Measurements from ENCODE around the gene PSMD3. TPM values are rescaled to one million over a fixed set of nuclear protein-coding genes. Genes with fewer than 3 reads are reported as not detected.
A peak's percentile ranks its signal among the peaks of the same experiment; 100 is the strongest.

PSMD3 gene
- total RNA-seq, 2 donors from 2014 or later: 95.5 to 103 TPM

- no peak overlapping the region for H3K27ac Mint-ChIP-seq
- no peak overlapping the region for H3K4me3 Mint-ChIP-seq
- ATAC-seq (replicated peaks in 1 of 2): no peak
Measured at GRCh38 chr17:39949028-39949427, 31.6 kb upstream of the PSMD3 start.

GRCh38 chr17:39950871-39951348 lies 29.7 kb upstream of the PSMD3 start:
- H3K4me3 Mint-ChIP-seq: no peak overlapping the region
- ATAC-seq (replicated peaks in 1 of 2): no peak
- no peaks in the 10 kb centered on the region for H3K36me3 Mint-ChIP-seq (ENCODE audit: insufficient read depth in 2 of 2)
- H3K9me3 Mint-ChIP-seq: no peaks in the 10 kb centered on the region
- no peak for DNase-seq
- no peak overlapping the region for H3K27ac Mint-ChIP-seq
- peaks cover 35% of the 10 kb centered on the region for H3K4me1 Mint-ChIP-seq (ENCODE audit: low read depth)
- H3K27me3 Mint-ChIP-seq (ENCODE audit: low read depth): peaks cover 8% of the 10 kb centered on the region

More at GRCh38 chr17:39949028-39949427, 31.6 kb upstream of the PSMD3 start:
- H3K4me1 Mint-ChIP-seq (ENCODE audit: low read depth): peaks cover 31% of the 10 kb centered on the region
- H3K36me3 Mint-ChIP-seq (ENCODE audit: insufficient read depth in 2 of 2): no peaks in the 10 kb centered on the region
- H3K9me3 Mint-ChIP-seq: no peaks in the 10 kb centered on the region
- DNase-seq: no peak
- peaks cover 8% of the 10 kb centered on the region for H3K27me3 Mint-ChIP-seq (ENCODE audit: low read depth)

- H3K9me3 Mint-ChIP-seq: no peaks in the 10 kb centered on the region
- peaks cover 8% of the 10 kb centered on the region for H3K27me3 Mint-ChIP-seq (ENCODE audit: low read depth)
- peak in 1 of 2 donors; percentile 9 for DNase-seq
- H3K4me1 Mint-ChIP-seq (ENCODE audit: low read depth): peaks cover 35% of the 10 kb centered on the region
- H3K36me3 Mint-ChIP-seq (ENCODE audit: insufficient read depth in 2 of 2): no peaks in the 10 kb centered on the region
- ATAC-seq (replicated peaks in 1 of 2): no peak
- H3K4me3 Mint-ChIP-seq: peak overlapping the region; percentile 39 to 73
- H3K27ac Mint-ChIP-seq: no peak overlapping the region
Measured at GRCh38 chr17:39951924-39952679, 28.5 kb upstream of the PSMD3 start.

GRCh38 chr17:39952680-39953470 lies 27.7 kb upstream of the PSMD3 start:
- ATAC-seq (replicated peaks in 1 of 2) (peak; percentile 86 to 88), DNase-seq (peak; percentile 93 to 97)
- Mint-ChIP-seq H3K27me3 (ENCODE audit: low read depth) (peaks cover 8% of the 10 kb centered on the region), H3K36me3 (ENCODE audit: insufficient read depth in 2 of 2) (no peaks in the 10 kb centered on the region), H3K9me3 (no peaks in the 10 kb centered on the region), H3K4me3 (peak overlapping the region; percentile 85 to 86), H3K4me1 (ENCODE audit: low read depth) (peaks cover 35% of the 10 kb centered on the region), H3K27ac (peak overlapping the region; percentile 68)

- Mint-ChIP-seq H3K9me3 (no peaks in the 10 kb centered on the region), H3K27me3 (ENCODE audit: low read depth) (peaks cover 8% of the 10 kb centered on the region), H3K4me1 (ENCODE audit: low read depth) (peaks cover 34% of the 10 kb centered on the region), H3K4me3 (peak overlapping the region; percentile 85 to 86), H3K36me3 (ENCODE audit: insufficient read depth in 2 of 2) (no peaks in the 10 kb centered on the region), H3K27ac (peak overlapping the region; percentile 69)
- ATAC-seq (replicated peaks in 1 of 2) (no peak), DNase-seq (no peak)
Measured at GRCh38 chr17:39953471-39953888, 27.1 kb upstream of the PSMD3 start.

- no peak for ATAC-seq (replicated peaks in 1 of 2)
- Mint-ChIP-seq H3K27me3 (ENCODE audit: low read depth) (peaks cover 8% of the 10 kb centered on the region), H3K36me3 (ENCODE audit: insufficient read depth in 2 of 2) (no peaks in the 10 kb centered on the region), H3K4me3 (peak overlapping the region in 1 of 2 donors; percentile 37), H3K4me1 (ENCODE audit: low read depth) (peaks cover 28% of the 10 kb centered on the region), H3K9me3 (no peaks in the 10 kb centered on the region), H3K27ac (no peak overlapping the region)
- DNase-seq: no peak
Measured at GRCh38 chr17:39954876-39955275, 25.7 kb upstream of the PSMD3 start.

- Mint-ChIP-seq H3K9me3 (no peaks in the 10 kb centered on the region), H3K4me3 (no peak overlapping the region), H3K27ac (no peak overlapping the region), H3K36me3 (ENCODE audit: insufficient read depth in 2 of 2) (no peaks in the 10 kb centered on the region), H3K4me1 (ENCODE audit: low read depth) (peaks cover 28% of the 10 kb centered on the region), H3K27me3 (ENCODE audit: low read depth) (peaks cover 8% of the 10 kb centered on the region)
- ATAC-seq (replicated peaks in 1 of 2): no peak
- no peak for DNase-seq
Measured at GRCh38 chr17:39955726-39956225, 24.8 kb upstream of the PSMD3 start.

GRCh38 chr17:39960524-39961041 lies 20.0 kb upstream of the PSMD3 start:
- Mint-ChIP-seq H3K4me3 (no peak overlapping the region), H3K27me3 (ENCODE audit: low read depth) (no peaks in the 10 kb centered on the region), H3K36me3 (ENCODE audit: insufficient read depth in 2 of 2) (no peaks in the 10 kb centered on the region), H3K27ac (no peak overlapping the region), H3K4me1 (ENCODE audit: low read depth) (peaks cover 33% of the 10 kb centered on the region), H3K9me3 (no peaks in the 10 kb centered on the region)
- no peak for DNase-seq
- ATAC-seq (replicated peaks in 1 of 2): no peak

GRCh38 chr17:39962642-39963220 lies 17.9 kb upstream of the PSMD3 start, which contains the start of gene GSDMA:
Gene GSDMA, plus strand, starts transcription at chr17:39963004. Its CDS starts 2,684 bp downstream, at chr17:39965688.
- no peak for DNase-seq
- H3K36me3 Mint-ChIP-seq (ENCODE audit: insufficient read depth in 2 of 2): no peaks in the 10 kb centered on the region
- peaks cover 33% of the 10 kb centered on the region for H3K4me1 Mint-ChIP-seq (ENCODE audit: low read depth)
- H3K27ac Mint-ChIP-seq: peak within 1 kb of the TSS; percentile 3
- no peaks in the 10 kb centered on the region for H3K9me3 Mint-ChIP-seq
- H3K27me3 Mint-ChIP-seq (ENCODE audit: low read depth): no peaks in the 10 kb centered on the region
- ATAC-seq (replicated peaks in 1 of 2): no peak
- H3K4me3 Mint-ChIP-seq: peak within 1 kb of the TSS; percentile 22 to 44

- no peaks in the 10 kb centered on the region for H3K9me3 Mint-ChIP-seq
- H3K27me3 Mint-ChIP-seq (ENCODE audit: low read depth): no peaks in the 10 kb centered on the region
- DNase-seq (peak; percentile 26 to 27), ATAC-seq (replicated peaks in 1 of 2) (peak; percentile 41 to 73)
- H3K27ac Mint-ChIP-seq: peak overlapping the region; percentile 3
- peaks cover 33% of the 10 kb centered on the region for H3K4me1 Mint-ChIP-seq (ENCODE audit: low read depth)
- peak overlapping the region; percentile 22 to 44 for H3K4me3 Mint-ChIP-seq
- no peaks in the 10 kb centered on the region for H3K36me3 Mint-ChIP-seq (ENCODE audit: insufficient read depth in 2 of 2)
Measured at GRCh38 chr17:39963829-39964228, 16.8 kb upstream of the PSMD3 start.

GRCh38 chr17:39965017-39965699 lies 15.4 kb upstream of the PSMD3 start:
- H3K4me3 Mint-ChIP-seq: no peak overlapping the region
- no peaks in the 10 kb centered on the region for H3K36me3 Mint-ChIP-seq (ENCODE audit: insufficient read depth in 2 of 2)
- no peak overlapping the region for H3K27ac Mint-ChIP-seq
- ATAC-seq (replicated peaks in 1 of 2) (no peak), DNase-seq (no peak)
- peaks cover 27% of the 10 kb centered on the region for H3K4me1 Mint-ChIP-seq (ENCODE audit: low read depth)
- H3K9me3 Mint-ChIP-seq: no peaks in the 10 kb centered on the region
- H3K27me3 Mint-ChIP-seq (ENCODE audit: low read depth): peaks cover 8% of the 10 kb centered on the region

- Mint-ChIP-seq H3K9me3 (no peaks in the 10 kb centered on the region), H3K4me3 (no peak overlapping the region), H3K27ac (no peak overlapping the region), H3K27me3 (ENCODE audit: low read depth) (peaks cover 17% of the 10 kb centered on the region), H3K4me1 (ENCODE audit: low read depth) (peaks cover 27% of the 10 kb centered on the region), H3K36me3 (ENCODE audit: insufficient read depth in 2 of 2) (no peaks in the 10 kb centered on the region)
- no peak for DNase-seq
- no peak for ATAC-seq (replicated peaks in 1 of 2)
Measured at GRCh38 chr17:39966771-39967170, 13.8 kb upstream of the PSMD3 start.
